Measurements from ENCODE around the gene NEURL1. TPM values are rescaled to one million over a fixed set of nuclear protein-coding genes. Genes with fewer than 3 reads are reported as not detected.
"Not testable (repeated sequence)": the region's sequence is repeated elsewhere in the genome, so short reads cannot be mapped to it uniquely, and the experiment has no call there.

Gene NEURL1
- total and polyA plus RNA-seq, 2 experiments from 2014 or later, result 2.3 to 4.6 TPM

DNA sequence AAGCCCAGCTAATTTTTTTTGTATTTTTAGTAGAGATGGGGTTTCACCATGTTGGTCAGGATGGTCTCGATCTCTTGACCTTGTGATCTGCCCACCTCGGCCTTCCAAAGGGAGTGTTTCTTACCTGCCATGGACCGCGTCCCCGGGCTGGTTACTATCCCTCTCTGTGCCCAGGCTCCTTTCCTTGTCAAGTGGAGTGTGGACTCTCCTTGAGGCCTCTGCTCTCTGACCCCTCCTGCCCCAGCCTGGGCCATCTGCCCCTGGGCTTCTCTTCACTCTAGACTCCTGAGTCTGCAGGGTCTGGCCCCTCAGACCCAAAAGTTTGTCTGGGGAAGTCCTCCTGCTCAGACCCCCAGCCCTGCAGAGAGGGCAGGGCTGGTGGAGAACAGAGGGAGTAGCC, 20.7 kb downstream of the NEURL1 start:
- Histone ChIP-seq H3K27me3 (no peaks in the 10 kb centered on the region), H3K9me3 (ENCODE audit: low read depth) (no peaks in the 10 kb centered on the region), H2AFZ (no peak overlapping the region), H3K27ac (peak overlapping the region; percentile 96), H3K4me2 (no peak overlapping the region), H3K36me3 (replicated peaks; ENCODE audit: insufficient read depth, low read depth) (no peaks in the 10 kb centered on the region), H3K4me1 (ENCODE audit: insufficient read depth) (peaks cover 41% of the 10 kb centered on the region), H4K20me1 (ENCODE audit: insufficient read depth, poor library complexity, severe bottlenecking) (no peaks in the 10 kb centered on the region), H3K79me2 (no peaks in the 10 kb centered on the region), H3K4me3 (no peak overlapping the region), H3K9me2 (replicated peaks; ENCODE audit: insufficient read depth) (no peaks in the 10 kb centered on the region)
- no peak for TF ChIP-seq EZH2phosphoT487 (IDR thresholded peaks at IDR 0.05; ENCODE audit: low read depth, severe bottlenecking, unreplicated experiment)
- no peak for TF ChIP-seq EZH2 (IDR thresholded peaks at IDR 0.05; ENCODE audit: borderline replicate concordance)
- TF ChIP-seq, protein P1, sequence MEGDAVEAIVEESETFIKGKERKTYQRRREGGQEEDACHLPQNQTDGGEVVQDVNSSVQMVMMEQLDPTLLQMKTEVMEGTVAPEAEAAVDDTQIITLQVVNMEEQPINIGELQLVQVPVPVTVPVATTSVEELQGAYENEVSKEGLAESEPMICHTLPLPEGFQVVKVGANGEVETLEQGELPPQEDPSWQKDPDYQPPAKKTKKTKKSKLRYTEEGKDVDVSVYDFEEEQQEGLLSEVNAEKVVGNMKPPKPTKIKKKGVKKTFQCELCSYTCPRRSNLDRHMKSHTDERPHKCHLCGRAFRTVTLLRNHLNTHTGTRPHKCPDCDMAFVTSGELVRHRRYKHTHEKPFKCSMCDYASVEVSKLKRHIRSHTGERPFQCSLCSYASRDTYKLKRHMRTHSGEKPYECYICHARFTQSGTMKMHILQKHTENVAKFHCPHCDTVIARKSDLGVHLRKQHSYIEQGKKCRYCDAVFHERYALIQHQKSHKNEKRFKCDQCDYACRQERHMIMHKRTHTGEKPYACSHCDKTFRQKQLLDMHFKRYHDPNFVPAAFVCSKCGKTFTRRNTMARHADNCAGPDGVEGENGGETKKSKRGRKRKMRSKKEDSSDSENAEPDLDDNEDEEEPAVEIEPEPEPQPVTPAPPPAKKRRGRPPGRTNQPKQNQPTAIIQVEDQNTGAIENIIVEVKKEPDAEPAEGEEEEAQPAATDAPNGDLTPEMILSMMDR (IDR thresholded peaks at IDR 0.05; ENCODE audit: poor library complexity), result no peak
- WGBS (ENCODE audit: low lambda C conversion rate, missing lambda C conversion rate), result 96% methylated on average over 5 of the region's 5 CpGs
- DNase-seq (ENCODE audit: low spot score), result no peak

DNA sequence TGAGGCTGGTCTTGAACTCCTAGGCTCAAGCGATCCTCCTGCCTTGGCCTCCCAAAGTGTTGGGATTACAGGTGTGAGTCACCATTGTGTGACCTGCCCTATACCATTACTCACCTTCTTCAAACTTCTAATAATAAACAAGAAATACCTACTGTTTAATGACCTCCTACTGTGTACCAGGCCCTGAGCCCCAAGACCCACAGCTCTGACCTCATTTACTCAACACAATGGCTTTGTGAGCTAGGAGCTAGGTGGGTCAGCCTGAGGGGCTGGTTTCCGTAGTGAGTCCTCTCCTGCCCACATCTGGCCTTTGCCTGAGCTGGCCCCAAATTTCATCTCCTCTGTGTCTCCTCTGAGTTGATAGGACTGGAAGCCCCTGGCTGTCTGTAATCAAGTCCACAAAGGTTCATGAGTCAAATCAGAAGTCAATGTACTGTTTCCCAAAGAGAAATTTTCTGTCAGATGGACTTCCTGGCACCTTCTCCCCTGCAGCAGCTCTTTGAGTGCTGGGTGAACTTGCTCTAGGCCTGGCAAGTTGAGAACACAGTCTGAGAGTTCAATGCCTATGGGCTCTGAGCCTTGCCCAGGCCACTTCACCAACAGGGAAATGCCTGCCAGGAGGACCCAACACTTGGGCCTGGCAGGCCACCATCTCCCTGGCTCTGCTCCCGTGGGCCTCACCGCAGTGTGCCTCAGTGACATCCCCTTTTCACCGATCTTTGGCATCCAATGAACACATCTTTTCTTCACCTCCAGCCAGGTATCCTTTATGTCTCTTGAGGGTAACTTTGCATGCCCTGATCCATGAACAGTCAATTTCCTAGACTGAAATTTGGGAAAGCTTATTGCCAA, 24.0 kb downstream of the NEURL1 start:
- H3K79me2 ChIP-seq, result no peaks in the 10 kb centered on the region
- H3K4me3 ChIP-seq, result no peak overlapping the region
- no peaks in the 10 kb centered on the region for H3K36me3 ChIP-seq (replicated peaks; ENCODE audit: insufficient read depth, low read depth)
- no peaks in the 10 kb centered on the region for H3K9me2 ChIP-seq (replicated peaks; ENCODE audit: insufficient read depth)
- no peaks in the 10 kb centered on the region for H3K9me3 ChIP-seq (ENCODE audit: low read depth)
- H3K4me2 ChIP-seq, result no peak overlapping the region
- TF ChIP-seq, protein P1 (IDR thresholded peaks at IDR 0.05; ENCODE audit: poor library complexity), result no peak
- TF ChIP-seq EZH2phosphoT487 (IDR thresholded peaks at IDR 0.05; ENCODE audit: low read depth, severe bottlenecking, unreplicated experiment) (no peak), EZH2 (IDR thresholded peaks at IDR 0.05; ENCODE audit: borderline replicate concordance) (no peak)
- H2AFZ ChIP-seq, result no peak overlapping the region
- DNase-seq (ENCODE audit: low spot score), result no peak
- H3K27me3 ChIP-seq, result no peaks in the 10 kb centered on the region
- 96% methylated on average over 5 of the region's 5 CpGs for WGBS (ENCODE audit: low lambda C conversion rate, missing lambda C conversion rate)
- no peaks in the 10 kb centered on the region for H4K20me1 ChIP-seq (ENCODE audit: insufficient read depth, poor library complexity, severe bottlenecking)
- H3K27ac ChIP-seq, result no peak overlapping the region
- H3K4me1 ChIP-seq (ENCODE audit: insufficient read depth), result peaks cover 25% of the 10 kb centered on the region

DNA sequence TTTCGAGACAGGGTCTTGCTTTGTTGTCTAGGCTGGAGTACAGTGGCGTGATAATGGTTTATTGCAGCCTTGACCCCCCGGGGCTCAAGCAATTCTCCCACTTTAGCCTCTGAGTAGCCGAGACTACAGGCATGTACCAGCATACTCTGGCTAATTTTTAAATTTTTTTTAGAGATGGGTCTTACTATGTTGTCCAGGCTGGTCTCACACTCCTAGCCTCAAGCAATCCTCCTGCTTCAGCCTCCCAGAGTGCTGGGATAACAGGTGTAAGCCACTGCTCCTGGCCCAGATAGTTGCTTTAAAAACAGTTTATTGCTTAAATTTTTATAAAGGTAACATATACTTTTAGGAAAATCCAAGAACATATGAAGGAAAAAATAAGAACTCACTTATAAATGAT, 26.3 kb downstream of the NEURL1 start:
- no peaks in the 10 kb centered on the region for H3K79me2 ChIP-seq
- no peaks in the 10 kb centered on the region for H3K36me3 ChIP-seq (replicated peaks; ENCODE audit: insufficient read depth, low read depth)
- peaks cover 3% of the 10 kb centered on the region for H3K4me1 ChIP-seq (ENCODE audit: insufficient read depth)
- H3K9me2 ChIP-seq (replicated peaks; ENCODE audit: insufficient read depth), result no peaks in the 10 kb centered on the region
- TF ChIP-seq, protein P1 (IDR thresholded peaks at IDR 0.05; ENCODE audit: poor library complexity), result no peak
- TF ChIP-seq EZH2phosphoT487 (IDR thresholded peaks at IDR 0.05; ENCODE audit: low read depth, severe bottlenecking, unreplicated experiment), result no peak
- no peak for TF ChIP-seq EZH2 (IDR thresholded peaks at IDR 0.05; ENCODE audit: borderline replicate concordance)
- no peak overlapping the region for H3K27ac ChIP-seq
- no peak for DNase-seq (ENCODE audit: low spot score)
- WGBS (ENCODE audit: low lambda C conversion rate, missing lambda C conversion rate), result 82% methylated on average over 4 of the region's 4 CpGs
- no peaks in the 10 kb centered on the region for H3K9me3 ChIP-seq (ENCODE audit: low read depth)
- no peak overlapping the region for H2AFZ ChIP-seq
- no peak overlapping the region for H3K4me2 ChIP-seq
- no peaks in the 10 kb centered on the region for H3K27me3 ChIP-seq
- no peaks in the 10 kb centered on the region for H4K20me1 ChIP-seq (ENCODE audit: insufficient read depth, poor library complexity, severe bottlenecking)
- no peak overlapping the region for H3K4me3 ChIP-seq

DNA sequence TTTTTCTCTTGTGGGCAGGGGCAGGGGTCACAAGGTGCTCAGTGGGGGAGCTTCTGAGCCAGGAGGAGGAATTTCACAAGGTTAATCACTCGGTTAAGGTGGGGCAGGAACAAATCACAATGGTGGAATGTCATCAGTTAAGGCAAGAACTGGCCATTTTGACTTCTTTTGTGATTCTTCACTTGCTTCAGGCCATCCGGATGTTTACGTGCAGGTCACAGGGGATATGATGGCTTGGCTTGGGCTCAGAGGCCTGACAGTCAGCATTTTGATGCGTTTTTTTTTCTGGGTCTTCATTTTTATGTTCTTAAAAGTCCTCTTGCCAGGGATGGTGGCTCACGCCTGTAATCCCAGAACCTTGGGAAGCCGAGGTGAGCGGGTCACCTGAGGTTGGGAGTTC, 28.5 kb downstream of the NEURL1 start:
- WGBS (ENCODE audit: low lambda C conversion rate, missing lambda C conversion rate), result 91% methylated on average over 7 of the region's 7 CpGs
- H3K79me2 ChIP-seq; DNase-seq (ENCODE audit: low spot score): not testable (repeated sequence)

More for the DNA sequence above, 28.5 kb downstream of the NEURL1 start:
- H3K27ac ChIP-seq; H3K9me2 ChIP-seq (replicated peaks; ENCODE audit: insufficient read depth); H2AFZ ChIP-seq; H3K27me3 ChIP-seq; H4K20me1 ChIP-seq (ENCODE audit: insufficient read depth, poor library complexity, severe bottlenecking); H3K4me1 ChIP-seq (ENCODE audit: insufficient read depth); H3K36me3 ChIP-seq (replicated peaks; ENCODE audit: insufficient read depth, low read depth); H3K4me2 ChIP-seq; H3K4me3 ChIP-seq; H3K9me3 ChIP-seq (ENCODE audit: low read depth): not testable (repeated sequence)

Measured in hepatocyte (in vitro differentiated cells).